T-helper 2 cell (primary cell): ENCODE measurements around the gene SLC35E2B.
"Not testable (repeated sequence)": the region's sequence is repeated elsewhere in the genome, so short reads cannot be mapped to it uniquely, and the experiment has no call there.

Experiments used
- DNase-seq, 5 experiments: peaks; one replicate each; pipeline versions ENCODE4 v3.0.0 to v3.0.0-alpha.2; 2012 to 2022
- total RNA-seq, 2 donors: gene quantifications; one replicate each; lab custom pipeline; 2026; lab: John Stamatoyannopoulos, UW

Gene SLC35E2B
- total RNA-seq, result 83.6 to 122 reads per million in 2 donors

GRCh38 chr1:1692714-1693647 lies at the start of gene SLC35E2B:
Gene SLC35E2B, minus strand, starts transcription at chr1:1692795. Its CDS starts 16,096 bp downstream, at chr1:1676699.
- peak; percentile 70 to 98 (median 93) for DNase-seq

DNA sequence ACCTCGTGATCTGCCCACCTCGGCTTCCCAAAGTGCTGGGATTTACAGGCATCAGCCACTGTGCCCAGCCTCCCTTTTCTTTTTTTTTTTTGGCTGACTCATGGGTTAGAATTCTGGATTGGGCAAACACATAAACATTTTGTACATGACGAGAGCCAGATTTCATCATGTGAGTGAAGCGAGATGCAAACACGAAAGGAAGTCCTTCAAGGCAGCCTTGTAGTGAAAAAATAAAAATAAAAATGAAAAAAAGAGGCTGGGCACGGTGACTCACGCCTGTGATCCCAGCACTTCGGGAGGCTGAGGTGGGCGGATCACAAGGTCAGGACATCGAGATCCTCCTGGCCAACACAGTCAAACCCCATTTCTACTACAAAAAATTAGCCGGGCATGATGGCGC lies 48.4 kb upstream of the SLC35E2B start:
- DNase-seq, result not testable (repeated sequence)

DNA sequence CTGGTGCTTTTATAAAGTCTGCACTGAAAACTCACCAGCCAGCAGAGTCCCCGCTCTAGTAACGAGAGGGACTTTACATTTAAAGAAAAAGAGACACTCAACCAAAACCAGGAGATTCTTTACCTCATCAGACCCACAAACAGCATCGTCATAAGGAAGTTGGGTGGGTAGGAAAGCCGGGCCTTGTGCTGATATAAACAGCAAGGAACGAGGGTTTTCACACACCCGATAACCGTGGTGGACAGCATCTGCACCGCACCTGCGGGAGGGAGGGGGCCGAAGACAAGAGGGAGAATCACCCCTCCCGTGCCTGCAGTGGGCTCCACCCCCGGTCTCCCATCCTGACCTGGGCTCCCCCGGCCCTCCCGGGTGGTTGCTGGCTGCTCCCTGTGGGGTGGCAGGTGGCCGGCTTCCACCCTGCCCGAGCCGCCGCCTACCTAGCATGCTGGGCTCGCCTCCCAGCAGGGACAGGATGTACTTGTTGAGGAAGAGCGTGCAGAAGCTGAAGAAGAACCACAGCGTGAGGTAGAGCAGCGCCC lies 46.3 kb upstream of the SLC35E2B start:
- peak in 1 of 5 experiments; percentile 40 for DNase-seq

DNA sequence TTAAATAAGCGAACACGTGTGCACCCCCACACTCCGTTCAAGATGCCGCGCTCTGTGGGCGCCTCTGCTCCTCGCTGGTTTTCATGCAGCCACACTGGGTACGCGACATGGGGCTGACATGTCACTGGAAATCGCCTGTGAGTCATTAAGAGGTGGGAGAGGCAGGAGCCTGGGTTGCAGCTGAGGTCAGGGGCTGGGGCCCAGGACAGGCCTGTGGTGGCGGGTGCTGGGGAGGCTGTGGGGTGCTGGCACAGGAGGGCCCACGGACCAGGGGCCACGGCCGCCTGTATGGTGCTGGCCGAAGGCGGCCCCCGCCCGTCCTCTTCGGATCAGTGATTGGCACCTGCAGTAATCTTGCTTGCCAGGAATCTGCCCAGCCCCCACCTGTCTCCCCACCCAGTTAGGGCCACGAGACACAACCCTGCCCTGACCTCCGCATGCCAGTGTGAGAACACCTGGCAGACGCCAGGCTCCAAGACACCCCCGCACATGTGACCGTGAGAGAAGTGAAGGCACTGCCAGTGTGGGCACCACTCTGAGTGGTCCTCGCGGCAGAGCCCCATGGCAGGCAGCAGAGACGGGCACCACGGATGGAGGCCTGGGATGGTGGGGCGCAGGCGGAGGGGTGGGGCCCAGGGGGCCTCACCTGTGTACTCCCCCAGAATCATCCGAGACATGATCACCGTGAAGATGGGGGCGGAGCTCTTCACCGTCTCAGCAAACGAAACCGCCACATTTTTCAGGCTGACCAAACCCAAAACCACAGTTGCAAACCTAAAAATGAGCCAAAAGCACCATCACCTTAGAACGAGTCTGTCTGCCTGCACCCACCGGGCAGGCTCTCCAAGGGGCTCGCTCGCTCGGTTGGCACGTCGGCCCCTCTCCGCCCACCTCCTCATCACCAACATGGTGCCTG lies 45.3 kb upstream of the SLC35E2B start:
- not testable (repeated sequence) for DNase-seq

- DNase-seq, result no peak
These were observed 39.8 kb upstream of the SLC35E2B start for GRCh38 chr1:1732381-1732780.

DNA sequence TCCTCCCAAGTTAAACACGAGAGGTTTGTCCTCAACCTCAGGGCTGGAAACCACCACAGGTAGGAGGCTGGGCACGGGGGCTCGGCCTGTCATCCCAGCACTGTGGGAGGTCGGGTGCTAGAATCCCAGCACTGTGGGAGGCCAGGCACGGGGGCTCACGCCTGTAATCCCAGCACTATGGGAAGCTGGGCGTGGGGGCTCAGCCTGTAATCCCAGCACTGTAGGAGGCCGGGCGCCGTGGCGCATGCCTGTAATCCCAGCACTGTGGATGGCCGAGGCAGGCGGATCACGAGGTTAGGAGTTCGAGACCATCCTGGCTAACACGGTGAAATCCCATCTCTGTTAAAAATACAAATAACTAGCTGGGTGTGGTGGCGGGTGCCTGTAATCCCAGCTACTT lies 38.3 kb upstream of the SLC35E2B start:
- no peak for DNase-seq

- DNase-seq, result not testable (repeated sequence)
These were observed 37.6 kb upstream of the SLC35E2B start for GRCh38 chr1:1730230-1730629.

DNA sequence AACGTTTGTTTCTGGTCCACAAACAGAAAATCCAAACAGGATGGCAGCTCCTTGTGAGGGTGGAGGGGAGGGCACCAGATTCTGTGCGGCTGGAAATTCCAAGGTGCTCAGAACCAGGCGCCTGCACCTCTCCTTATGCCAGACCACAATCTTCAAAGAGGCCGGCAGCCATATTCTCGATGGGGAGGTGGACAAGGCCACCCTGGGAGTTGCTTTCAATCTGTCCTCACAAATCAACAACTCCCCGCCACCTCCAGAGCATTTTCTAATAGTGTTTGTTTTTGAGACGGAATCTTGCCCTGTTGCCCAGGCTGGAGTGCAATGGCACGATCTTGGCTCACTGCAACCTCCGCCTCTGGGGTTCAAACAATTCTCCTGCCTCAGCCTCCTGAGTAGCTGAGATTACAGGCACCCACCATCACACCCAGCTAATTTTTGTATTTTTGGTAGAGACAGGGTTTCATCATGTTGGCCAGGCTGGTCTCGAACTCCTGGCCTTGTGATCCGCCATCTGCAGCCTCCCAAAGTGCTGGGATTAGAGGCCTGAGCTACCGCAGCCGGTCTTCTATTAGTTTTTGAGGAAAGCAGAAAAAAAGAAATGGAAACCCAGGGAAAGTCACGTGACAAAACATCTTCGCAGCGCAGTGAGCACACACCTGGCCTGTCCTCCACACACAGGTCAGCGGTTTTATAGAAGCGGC lies 36.7 kb upstream of the SLC35E2B start:
- not testable (repeated sequence) for DNase-seq

GRCh38 chr1:1728308-1729005 lies 35.9 kb upstream of the SLC35E2B start:
- peak in 2 of 5 experiments; percentile 60 to 78 for DNase-seq

DNA sequence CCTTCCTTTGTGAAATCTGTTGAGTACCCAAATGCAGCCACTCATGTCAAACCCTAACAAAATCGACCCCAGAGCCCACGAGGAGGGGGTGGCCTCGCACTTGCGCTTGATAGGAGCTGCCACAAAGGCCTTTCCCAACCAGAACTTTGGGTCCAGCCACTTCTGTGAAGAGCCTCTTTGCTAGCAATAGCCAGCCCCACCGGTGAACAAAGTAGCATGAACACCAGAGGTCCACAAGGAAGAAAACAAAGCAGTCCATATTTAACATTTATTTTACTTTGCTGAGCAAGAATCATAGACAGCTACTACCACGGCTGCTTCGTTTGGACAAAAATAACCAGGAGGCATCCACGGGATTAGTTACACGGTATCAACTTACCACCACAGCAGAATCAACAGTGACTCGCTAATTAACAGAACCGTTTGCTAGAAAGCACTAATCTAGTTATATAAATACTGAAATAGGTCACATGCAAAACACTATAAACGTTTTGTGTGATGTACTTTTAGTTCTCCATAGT lies 34.6 kb upstream of the SLC35E2B start:
- not testable (repeated sequence) for DNase-seq

DNA sequence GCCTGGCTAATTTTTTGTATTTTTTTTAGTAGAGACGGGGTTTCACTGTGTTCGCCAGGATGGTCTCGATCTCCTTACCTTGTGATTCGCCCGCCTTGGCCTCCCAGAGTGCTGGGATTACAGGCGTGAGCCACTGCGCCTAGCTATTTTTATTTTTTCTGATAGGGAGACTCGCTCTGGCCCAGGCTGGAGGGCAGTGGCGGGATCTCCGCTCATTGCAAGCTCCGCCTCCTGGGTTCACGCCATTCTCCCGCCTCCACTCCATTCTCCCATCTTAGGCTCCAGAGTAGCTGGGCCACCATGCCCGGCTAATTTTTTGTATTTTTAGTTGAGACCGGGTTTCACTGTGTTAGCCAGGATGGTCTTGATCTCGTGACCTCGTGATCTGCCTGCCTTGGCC lies 33.5 kb upstream of the SLC35E2B start:
- not testable (repeated sequence) for DNase-seq

GRCh38 chr1:1724035-1724864 lies 31.7 kb upstream of the SLC35E2B start, which contains the start of gene CDK11A:
Gene CDK11A, minus strand, starts transcription at chr1:1724357. Its CDS starts 1,539 bp downstream, at chr1:1722818.
- DNase-seq, result peak; percentile 88 to 100 (median 99)

- no peak for DNase-seq
These were observed 28.6 kb upstream of the SLC35E2B start for GRCh38 chr1:1721201-1721600.

DNA sequence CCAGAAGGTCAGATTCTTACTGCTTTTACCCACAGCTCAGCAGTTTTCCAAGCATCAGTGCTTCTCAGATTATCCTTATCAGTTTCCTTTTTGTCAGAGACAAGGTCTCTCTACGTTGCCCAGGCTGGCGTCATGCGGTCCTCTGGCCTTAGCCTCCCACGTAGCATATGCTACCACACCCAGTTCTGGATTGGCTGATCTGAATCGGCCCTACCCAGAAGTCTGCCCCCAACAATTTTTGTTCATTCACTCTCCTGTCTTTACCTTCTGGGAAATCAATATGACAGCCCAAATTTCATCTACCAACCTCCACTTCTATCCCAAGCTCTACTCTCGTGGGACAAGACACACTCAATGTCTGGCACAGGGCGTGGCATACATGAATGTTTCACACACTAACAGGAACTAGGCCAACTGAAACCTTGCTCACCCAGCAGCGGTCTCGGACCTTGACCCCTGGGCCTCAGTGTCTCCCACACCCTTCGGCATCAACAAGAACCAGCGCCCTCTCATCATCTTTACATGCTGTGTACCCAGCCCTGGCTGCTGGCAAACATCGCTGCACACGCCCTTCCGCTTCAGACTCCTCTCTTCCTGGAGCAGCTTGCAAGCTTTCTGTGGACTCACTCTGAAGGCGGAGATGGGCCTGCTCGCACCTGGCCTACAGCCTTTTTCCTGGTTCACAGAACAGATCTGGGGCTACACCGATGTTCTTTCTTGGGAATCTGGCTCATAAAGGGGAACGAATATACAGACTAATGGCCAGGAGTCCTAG lies 22.7 kb upstream of the SLC35E2B start:
- DNase-seq, result not testable (repeated sequence)

- DNase-seq, result not testable (repeated sequence)
These were observed 15.3 kb upstream of the SLC35E2B start for GRCh38 chr1:1707897-1708296.

GRCh38 chr1:1707241-1707640 lies 14.6 kb upstream of the SLC35E2B start:
- not testable (repeated sequence) for DNase-seq

DNA sequence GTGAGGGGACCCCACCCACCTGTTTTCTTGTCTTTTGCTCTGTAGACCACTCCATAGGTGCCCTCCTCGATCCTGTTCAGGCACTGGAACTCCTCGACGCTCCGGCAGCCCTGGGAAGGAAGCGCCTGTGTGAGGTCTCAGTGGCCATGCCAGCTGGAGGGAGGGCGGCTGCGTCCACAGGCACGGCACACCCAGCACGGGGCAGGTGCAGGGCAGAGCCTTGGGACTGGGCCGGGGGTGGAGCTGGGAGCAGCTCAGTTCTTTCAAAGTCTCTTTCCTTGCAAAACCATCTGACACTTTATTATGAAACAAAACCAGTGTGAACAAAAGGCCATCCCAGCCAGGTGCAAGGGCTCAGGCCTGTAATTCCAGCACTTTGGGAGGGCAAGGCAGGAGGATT lies 13.0 kb upstream of the SLC35E2B start:
- DNase-seq, result not testable (repeated sequence)

GRCh38 chr1:1704284-1704957 lies 11.8 kb upstream of the SLC35E2B start:
- not testable (repeated sequence) for DNase-seq

DNA sequence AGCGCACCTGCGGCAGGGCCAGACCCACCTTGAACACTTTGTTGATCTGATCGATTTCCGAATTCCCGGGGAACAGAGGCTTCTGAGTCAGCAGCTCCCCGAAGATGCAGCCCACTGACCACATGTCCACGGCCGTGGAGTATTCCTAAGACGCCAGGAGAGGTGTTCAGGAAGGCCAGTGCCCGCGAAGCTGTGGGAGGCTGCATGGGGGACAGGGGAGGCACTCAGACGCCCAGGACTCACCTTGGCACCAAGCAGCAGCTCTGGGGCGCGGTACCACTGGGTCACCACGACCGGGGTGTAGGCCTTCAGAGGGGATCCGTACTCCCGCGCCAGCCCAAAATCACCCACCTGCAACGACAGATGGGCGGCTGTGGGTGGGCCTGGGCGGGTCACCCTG lies 11.2 kb upstream of the SLC35E2B start:
- DNase-seq, result no peak
